Fibroblast of the conjunctiva (primary cell): Measurements from ENCODE around the gene L3MBTL3.

ENCODE experiments used
- DNase-seq: peaks from one replicate; pipeline ENCODE4 v3.0.0-alpha.2; 2010; ENCODE audit warnings: low read depth

The L3MBTL3 gene

GRCh38 chr6:130027948-130028347 is 9.6 kb downstream of the L3MBTL3 start:
- DNase-seq, result no peak

GRCh38 chr6:130029163-130029562 is 10.8 kb downstream of the L3MBTL3 start:
- no peak for DNase-seq

DNA sequence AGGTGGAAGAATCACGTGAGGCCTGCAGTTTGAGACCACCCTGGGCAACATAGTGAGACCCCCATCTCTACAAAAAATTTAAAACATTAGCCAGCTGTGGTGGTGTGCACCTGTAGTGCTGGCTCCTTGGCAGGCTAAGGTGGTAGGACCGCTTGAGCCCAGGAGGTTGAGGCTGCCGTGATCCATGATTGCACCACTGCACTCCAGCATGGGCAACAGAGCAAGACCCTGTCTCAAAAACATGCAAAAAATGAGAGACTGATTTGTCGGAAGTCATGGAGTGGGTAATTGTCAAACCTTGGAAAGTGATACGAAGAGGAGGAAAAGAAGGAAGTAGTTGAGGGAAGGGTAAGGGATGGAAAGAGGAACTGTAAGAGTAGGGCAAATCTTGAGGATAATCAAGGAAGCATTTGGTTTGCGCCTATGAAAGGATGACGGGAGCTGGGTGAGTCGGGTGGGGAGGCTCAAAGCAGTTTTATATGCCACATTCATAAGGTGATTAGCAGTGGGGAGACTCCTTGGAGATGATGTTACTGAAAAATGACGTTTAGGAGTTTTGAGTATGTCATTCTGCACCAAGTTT is 14.5 kb downstream of the L3MBTL3 start:
- no peak for DNase-seq

DNA sequence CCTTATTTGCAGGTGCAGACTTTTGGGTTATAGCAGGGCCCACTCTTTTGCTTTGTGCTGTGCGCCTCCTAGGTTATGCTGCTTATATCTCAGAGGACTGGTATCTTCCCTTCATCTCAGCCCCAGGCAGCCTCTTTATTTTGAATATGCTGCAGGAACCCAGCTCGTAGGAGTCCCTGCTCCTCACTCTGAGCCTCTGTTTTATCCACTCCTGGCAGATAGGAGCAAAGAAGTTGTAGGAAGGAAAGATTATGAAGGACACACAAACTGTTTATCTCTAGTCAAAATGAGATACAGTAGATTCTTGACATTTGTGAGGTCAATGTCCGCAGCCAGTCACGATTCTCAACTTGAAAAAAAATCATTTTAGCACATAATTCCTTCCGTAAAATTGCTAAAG is 15.6 kb downstream of the L3MBTL3 start:
- no peak for DNase-seq

- DNase-seq, result no peak
These were observed 16.2 kb downstream of the L3MBTL3 start for GRCh38 chr6:130034378-130035146.

DNA sequence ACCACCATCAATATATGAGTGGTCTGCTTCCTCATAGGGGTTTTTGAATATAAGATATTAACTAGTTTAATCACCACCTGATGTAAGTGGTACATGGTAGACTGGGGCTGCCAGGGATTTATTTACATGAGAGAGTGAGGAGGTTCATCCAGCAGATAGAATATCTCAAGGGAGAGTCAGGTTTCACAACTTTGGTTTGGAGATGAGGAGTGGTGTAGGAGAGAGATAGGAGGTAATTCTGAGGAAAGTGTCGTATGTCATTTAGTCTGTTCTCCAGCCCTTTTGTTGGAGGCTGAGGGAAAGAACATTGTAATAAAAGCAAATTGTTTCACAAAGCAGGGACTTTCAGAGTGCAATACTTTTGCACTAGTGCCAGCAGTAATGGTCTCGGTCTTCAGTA is 16.8 kb downstream of the L3MBTL3 start:
- DNase-seq, result no peak

DNA sequence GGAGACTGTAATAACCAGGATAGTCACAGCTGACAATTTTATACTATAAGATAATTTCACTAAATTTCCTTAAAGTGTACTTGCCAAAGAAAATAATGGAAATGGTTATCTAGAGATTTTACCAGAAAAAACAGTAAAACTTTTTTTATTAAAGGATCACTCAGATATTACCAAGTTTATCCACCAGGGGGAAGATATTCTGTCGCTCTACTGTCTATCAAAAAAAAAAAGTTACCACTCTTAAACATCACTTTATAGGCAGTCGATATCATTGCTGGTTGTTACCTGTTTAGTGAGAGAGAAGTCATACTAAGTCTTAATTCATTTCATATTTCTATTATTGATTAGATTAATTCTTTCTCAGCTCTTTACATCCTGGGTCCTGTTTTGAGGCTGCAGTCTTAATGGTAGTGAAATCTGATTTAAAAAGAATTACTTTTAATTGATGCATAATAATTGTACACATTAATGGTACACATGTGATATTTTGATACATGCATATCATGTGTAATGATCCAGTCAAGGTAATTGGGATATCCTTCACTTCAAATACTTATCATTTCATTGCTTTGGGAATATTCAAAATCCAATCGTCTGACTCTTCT is 18.9 kb downstream of the L3MBTL3 start:
- DNase-seq, result no peak

DNA sequence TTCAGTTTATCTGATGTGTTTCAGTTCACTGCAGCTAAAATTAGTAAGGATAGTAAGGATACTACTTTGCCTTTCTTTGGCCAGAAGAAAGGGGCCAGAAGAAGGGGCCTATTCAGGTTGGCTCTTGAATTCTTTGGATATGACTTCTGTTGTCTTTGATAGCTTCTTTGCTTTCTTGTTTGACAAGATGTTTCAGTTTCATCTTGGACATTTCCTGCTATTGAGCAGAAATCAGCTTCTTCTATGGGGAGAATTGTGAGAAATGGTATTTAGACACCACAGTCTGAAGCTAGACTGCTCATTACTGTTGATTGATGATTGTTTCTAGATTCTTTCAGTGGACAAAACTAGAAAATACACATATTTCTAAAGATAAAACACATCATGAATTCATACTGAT is 23.2 kb downstream of the L3MBTL3 start:
- no peak for DNase-seq

DNA sequence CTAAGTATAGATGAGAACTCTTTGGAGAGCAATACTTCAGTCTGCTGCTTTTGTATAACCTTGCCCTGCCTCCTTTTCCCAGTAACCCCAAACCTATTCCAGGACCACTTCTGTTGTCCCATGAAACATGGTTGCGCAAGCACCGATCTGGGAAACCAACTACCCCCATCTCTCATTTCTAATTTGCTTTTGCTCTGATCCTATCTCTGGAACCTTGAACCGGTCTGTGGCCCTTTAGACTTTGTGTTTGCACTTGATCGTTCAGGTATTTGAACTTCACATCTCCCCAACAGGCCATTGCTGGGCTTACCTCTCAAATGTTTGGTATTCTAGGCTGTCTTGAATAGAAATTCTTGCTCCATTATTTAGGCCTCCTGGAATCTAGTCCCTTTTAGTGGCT is 25.0 kb downstream of the L3MBTL3 start:
- DNase-seq, result no peak

DNA sequence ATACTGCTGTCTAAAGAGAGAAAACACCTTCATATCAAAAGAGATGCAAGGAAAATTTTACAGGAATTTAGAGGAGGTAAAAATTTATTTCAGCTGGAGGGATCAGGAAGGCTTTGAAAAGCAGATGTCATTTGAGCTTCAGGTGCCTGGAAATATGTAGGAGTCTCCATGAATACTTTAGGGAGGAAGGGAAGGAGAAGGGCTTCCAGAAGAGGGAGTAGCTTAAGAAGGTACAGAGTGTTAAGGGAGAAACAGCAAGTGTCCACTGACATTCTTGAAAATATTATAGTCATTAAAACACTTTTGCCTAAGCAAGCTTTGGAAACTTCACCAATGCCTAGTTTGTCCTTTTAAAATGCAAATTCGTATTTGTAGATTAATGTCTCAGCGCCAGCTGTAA is 27.2 kb downstream of the L3MBTL3 start:
- DNase-seq, result no peak

- no peak for DNase-seq
These were observed 28.3 kb downstream of the L3MBTL3 start for GRCh38 chr6:130046671-130047070.

- DNase-seq, result no peak
These were observed 29.0 kb downstream of the L3MBTL3 start for GRCh38 chr6:130047088-130047995.

- DNase-seq, result no peak
These were observed 31.8 kb downstream of the L3MBTL3 start for GRCh38 chr6:130050230-130050629.

DNA sequence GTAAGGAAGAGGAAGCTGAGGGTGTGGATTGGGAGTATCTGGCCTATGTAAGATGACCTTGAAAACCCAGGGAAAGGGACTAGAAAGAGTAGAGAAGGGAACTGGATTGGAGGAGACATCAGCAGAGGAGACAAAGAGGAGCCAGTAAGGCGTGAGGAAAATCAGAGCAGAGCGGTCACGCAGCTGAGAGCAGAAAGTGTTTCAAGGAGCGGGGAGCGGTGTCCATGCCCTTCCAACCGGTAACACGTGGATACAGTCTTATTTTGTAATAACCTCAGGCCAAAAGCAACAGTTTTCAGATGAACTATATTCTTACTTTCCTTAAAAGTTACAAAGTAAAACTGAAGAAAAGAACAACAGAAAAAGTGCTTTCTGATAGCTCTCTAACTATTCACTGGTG is 36.3 kb downstream of the L3MBTL3 start:
- no peak for DNase-seq

DNA sequence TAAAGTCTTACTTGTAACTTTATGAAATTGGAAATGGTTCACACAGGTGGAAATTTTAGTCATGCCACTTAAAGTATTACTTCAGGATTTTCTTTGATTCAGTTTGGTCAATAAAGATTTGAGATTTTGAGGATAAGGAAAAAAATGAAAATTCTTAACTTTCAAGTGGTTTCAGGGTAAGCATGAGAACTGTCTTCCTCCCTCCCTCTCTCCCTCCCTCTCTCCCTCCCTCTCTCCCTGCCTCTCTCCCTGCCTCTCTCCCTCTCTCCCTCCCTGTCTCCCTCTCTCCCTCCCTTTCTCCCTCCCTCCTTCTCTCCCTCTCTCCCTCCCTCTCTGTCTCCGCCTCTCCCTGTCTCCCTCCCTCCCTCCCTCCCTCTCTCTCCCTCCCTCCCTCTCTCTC is 36.9 kb downstream of the L3MBTL3 start:
- DNase-seq, result no peak

DNA sequence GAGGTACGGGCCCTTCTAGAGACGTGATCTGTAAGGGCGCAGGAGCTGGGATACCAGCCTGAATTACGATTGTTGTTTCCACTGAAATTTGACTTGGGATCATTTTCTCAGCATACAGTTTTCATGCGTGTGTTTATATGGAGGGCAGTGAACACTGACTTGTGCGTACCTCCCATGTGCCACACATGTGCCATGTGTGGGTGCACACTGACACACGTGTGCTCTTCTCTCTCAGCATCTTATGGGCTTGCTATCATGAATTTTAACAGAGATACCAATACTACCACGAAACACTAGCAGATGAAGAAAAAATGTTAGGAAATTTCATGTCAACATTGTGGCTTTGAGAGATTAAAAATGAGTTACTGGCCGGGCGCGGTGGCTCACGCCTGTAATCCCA is 39.1 kb downstream of the L3MBTL3 start:
- DNase-seq, result no peak

DNA sequence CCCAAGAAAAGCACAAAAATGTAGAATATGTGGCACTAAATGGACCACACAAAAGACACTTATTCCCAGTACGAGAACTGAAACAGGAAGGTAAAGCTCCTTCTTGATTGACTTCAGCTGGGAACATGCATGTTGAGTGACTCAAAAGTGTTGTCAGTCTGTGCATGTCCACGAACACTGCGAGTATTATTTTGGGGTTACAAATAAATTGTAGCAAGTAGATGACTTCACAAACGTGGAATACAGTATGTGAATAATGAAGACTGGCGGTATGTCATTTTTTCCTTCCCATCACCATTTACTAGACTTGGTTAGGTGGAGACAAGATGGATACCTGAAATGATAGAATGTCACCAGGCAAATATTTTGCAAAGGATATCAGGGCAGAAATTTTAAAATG is 45.4 kb downstream of the L3MBTL3 start:
- no peak for DNase-seq

DNA sequence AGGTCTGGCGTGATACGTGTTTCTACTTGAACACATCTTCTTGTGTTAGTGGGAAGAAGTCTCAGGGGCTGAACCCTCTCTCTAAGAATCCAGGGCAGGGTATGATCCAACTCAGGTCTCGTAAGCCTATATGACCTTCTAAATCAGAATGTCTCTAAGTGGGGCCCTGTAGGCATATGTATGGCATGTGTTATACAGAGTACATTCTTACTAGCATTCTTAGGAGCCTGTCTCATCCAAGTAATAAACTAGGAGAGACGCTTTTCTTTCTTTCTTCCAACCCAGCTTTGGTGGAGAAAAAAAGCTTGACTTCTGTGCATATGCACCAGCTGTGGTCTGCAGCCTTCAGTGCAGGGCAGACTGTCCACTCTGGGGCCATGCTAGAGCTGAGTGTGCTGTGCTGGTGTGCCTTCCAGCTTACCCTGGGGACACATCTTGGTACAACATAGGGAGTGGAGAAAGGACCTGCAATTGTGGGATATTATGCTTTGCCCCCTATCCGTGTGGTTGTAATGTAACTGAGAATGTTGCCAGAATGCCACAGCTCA is 47.3 kb downstream of the L3MBTL3 start:
- DNase-seq, result no peak

DNA sequence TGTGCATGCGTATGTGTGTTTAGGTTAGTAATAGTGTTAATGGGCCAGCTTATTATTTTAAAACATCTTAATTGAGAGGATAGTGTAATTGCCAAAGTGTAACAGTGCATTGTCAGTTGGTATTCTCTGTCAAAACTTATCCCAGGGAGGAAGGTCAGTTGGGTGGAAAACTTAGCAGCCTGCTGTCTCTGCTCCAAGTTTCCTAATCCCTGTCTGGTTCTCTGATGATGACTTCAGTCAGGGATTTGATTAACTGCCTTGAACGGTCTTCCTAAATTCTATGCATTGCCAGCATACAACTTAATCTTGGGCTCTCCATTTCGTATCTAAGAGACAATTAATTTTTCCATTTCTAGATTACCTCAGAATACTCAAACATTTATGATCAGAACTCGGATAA is 51.1 kb downstream of the L3MBTL3 start:
- DNase-seq, result no peak

GRCh38 chr6:130070326-130070725 is 51.9 kb downstream of the L3MBTL3 start:
- DNase-seq, result no peak

DNA sequence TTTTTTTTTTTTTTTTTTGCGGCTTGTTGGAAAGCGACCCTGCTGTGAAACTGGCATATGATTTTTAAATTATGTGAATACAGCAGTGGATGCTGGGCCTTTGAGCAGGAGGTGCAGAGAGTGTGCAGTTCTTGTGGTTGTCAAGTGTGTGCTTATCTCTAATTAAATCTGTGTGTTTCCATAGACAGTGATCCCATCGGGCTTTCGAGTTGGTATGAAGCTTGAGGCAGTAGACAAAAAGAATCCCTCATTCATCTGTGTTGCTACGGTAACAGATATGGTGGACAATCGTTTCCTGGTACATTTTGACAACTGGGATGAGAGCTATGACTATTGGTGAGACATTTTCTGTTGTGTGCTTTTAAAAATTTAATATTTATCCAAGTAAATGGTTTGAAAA is 52.4 kb downstream of the L3MBTL3 start:
- DNase-seq, result no peak

GRCh38 chr6:130075879-130076460 is 57.6 kb downstream of the L3MBTL3 start:
- DNase-seq, result no peak
